Uterus (tissue), 4 donors: ENCODE measurements around the gene FANCE. TPM values are rescaled to one million over a fixed set of nuclear protein-coding genes. Genes with fewer than 3 reads are reported as not detected.

ENCODE experiments used
- DNase-seq, 2 donors: peaks; one replicate each; pipeline ENCODE4 v3.0.0-alpha.2; 2019 to 2020
- H3K27ac ChIP-seq, 2 donors: fragments of 200-600 bp; sonication (generic); 1 replicate in 1 of 2; 2 replicates in 1 of 2; pipeline ENCODE4 v1.5.1; 2016 to 2018
- H3K27me3 ChIP-seq, 2 donors: fragments of 200-600 bp; sonication (generic); one replicate each; pipeline ENCODE4 v1.5.1; 2018 to 2019; ENCODE audit warnings: control low read depth in 1 of 2
- H3K36me3 ChIP-seq, 2 donors: fragments of 200-600 bp; sonication (generic); one replicate each; pipeline ENCODE4 v1.5.1; 2019; ENCODE audit warnings: control low read depth in 1 of 2
- H3K4me1 ChIP-seq, 2 donors: fragments of 200-600 bp; sonication (generic); one replicate each; pipeline ENCODE4 v1.5.1; 2018 to 2019; ENCODE audit warnings: control low read depth in 1 of 2
- H3K4me3 ChIP-seq, 2 donors: fragments of 200-600 bp; sonication (generic); 1 replicate in 1 of 2; 2 replicates in 1 of 2; pipeline ENCODE4 v1.5.1; 2018 to 2019; ENCODE audit warnings: mild to moderate bottlenecking in 1 of 2
- H3K9me3 ChIP-seq, 2 donors: fragments of 200-600 bp; sonication (generic); one replicate each; pipeline ENCODE4 v1.5.1; 2019; ENCODE audit warnings: control low read depth in 1 of 2
- CTCF ChIP-seq, 4 experiments: fragments of 200-600 bp in 2 of 4; fragments of 450-650 bp in 2 of 4; sonication (generic) in 2 of 4; IDR thresholded peaks; one replicate each; pipeline ENCODE4 v1.5.1; 2016 to 2019; ENCODE audit warnings: antibody characterized with exemption in 4 of 4, mild to moderate bottlenecking in 2 of 4, moderate library complexity in 1 of 4
- POLR2A ChIP-seq, 2 donors: fragments of 450-650 bp; IDR thresholded peaks; one replicate each; pipeline ENCODE4 v1.6.1; 2016; ENCODE audit warnings: antibody characterized with exemption in 2 of 2, mild to moderate bottlenecking in 1 of 2, moderate library complexity in 1 of 2
- intact Hi-C: fragments of 100-400 bp; cut with DNase I; formaldehyde crosslinking; loops from one replicate; pipeline ENCODE4 v1.15.1; 2023; ENCODE audit warnings: low total_unique reads
- total RNA-seq, 4 donors: library from RNA; depleted of rRNA in 3 of 4; stranded (reverse); fragments of >200 nt in 3 of 4; gene quantifications; one replicate each; pipeline versions ENCODE4 v1.1.0 to v1.2.4, GENCODE V29; 2014 to 2023
- donor health status: DM: yes; HTN: yes; CAD: no.

The FANCE gene
- total RNA-seq, 4 donors from 2014 or later = 9.6 to 19.1 (median 11.4) TPM

DNA sequence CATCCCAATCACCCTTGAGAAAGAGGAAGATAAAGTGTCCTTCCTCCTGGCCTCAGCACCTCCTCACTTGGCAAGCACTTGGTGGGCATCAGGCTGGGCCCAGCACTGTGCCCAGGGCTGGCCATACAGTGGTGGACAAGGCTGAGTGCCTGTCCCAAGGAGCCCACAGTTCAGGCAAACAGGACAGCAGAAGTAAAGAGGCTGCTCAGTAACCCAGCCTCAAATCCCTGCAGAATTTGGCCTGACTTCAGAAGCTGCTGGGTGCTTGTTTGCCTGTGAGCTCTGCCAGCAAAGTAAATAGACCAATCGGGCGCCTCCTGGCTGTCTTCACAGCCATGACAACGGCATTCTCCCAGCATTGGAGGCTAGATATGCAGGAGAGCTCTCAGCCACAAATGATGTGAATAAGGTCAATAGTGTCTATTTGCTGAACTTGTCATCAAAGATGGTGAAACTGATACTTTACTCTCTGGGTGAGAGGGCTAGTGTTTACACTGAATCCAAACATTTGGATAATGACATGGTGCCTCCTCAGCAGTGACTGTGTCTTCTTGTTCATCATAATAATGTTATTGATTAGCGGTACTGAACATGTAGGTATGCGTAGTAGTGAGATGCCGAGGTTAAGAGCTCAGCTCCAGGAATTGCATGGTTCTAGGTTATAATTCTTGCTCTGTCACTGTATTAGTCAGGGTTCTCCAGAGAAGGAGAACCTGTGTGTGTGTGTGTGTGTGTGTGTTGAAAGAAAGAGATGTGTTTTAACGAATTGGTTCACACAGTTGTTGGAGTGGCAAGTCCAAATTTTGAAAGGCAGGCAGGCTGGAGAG, 36.9 kb upstream of the FANCE start:
- H3K4me3 ChIP-seq = no peak overlapping the region
- peak; percentile 20 to 57 (median 43) for TF ChIP-seq CTCF (IDR thresholded peaks at IDR 0.05)
- no peak for TF ChIP-seq POLR2A (IDR thresholded peaks at IDR 0.05)
- no peaks in the 10 kb centered on the region for H3K9me3 ChIP-seq
- DNase-seq = peak; percentile 60 to 66
- no peaks in the 10 kb centered on the region for H3K4me1 ChIP-seq
- H3K27ac ChIP-seq = no peak overlapping the region
- H3K27me3 ChIP-seq = no peaks in the 10 kb centered on the region
- intact Hi-C loops = no loop called here
- H3K36me3 ChIP-seq = no peaks in the 10 kb centered on the region

- H3K27ac ChIP-seq = no peak overlapping the region
- H3K9me3 ChIP-seq = no peaks in the 10 kb centered on the region
- H3K27me3 ChIP-seq = no peaks in the 10 kb centered on the region
- TF ChIP-seq CTCF (IDR thresholded peaks at IDR 0.05) = no peak
- TF ChIP-seq POLR2A (IDR thresholded peaks at IDR 0.05) = no peak
- H3K4me3 ChIP-seq = no peak overlapping the region
- H3K36me3 ChIP-seq = no peaks in the 10 kb centered on the region
- intact Hi-C loops = no loop called here
- no peak for DNase-seq
- H3K4me1 ChIP-seq = no peaks in the 10 kb centered on the region
Measured at GRCh38 chr6:35417979-35418661, 34.0 kb upstream of the FANCE start.

DNA sequence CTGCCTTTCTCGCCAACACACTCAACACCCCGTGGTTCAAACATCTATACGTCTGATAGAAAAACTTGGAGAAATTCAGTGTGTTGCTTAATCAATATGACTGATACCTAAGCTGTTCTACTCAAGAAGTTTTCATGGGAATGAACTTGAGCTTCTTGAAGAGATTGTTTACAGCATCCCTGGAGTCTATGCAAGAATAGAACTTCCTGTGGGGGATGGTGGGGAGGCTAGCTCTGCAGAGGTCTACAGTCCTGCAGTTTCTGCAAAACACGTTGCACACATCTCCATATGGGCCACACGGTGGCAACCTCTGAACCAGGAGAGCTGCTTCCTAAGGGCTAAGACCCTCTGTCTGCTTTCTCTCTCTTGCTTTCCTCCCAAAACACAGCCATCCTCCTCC, 32.7 kb upstream of the FANCE start:
- intact Hi-C loops = no loop called here

GRCh38 chr6:35419961-35420360, 32.2 kb upstream of the FANCE start:
- TF ChIP-seq POLR2A (IDR thresholded peaks at IDR 0.05) (no peak), CTCF (IDR thresholded peaks at IDR 0.05) (no peak)
- Histone ChIP-seq H3K4me3 (no peak overlapping the region), H3K9me3 (no peaks in the 10 kb centered on the region), H3K27ac (no peak overlapping the region), H3K27me3 (no peaks in the 10 kb centered on the region), H3K4me1 (no peaks in the 10 kb centered on the region), H3K36me3 (no peaks in the 10 kb centered on the region)
- intact Hi-C loops = no loop called here
- DNase-seq = no peak

More for the DNA sequence above, 32.7 kb upstream of the FANCE start:
- no peaks in the 10 kb centered on the region for H3K36me3 ChIP-seq
- H3K27me3 ChIP-seq = no peaks in the 10 kb centered on the region
- H3K9me3 ChIP-seq = no peaks in the 10 kb centered on the region
- no peak overlapping the region for H3K27ac ChIP-seq
- TF ChIP-seq CTCF (IDR thresholded peaks at IDR 0.05) = no peak
- no peak for TF ChIP-seq POLR2A (IDR thresholded peaks at IDR 0.05)
- no peak overlapping the region for H3K4me3 ChIP-seq
- no peaks in the 10 kb centered on the region for H3K4me1 ChIP-seq
- DNase-seq = no peak

- H3K36me3 ChIP-seq = no peaks in the 10 kb centered on the region
- H3K27ac ChIP-seq = no peak overlapping the region
- intact Hi-C loops = no loop called here
- H3K4me1 ChIP-seq = no peaks in the 10 kb centered on the region
- TF ChIP-seq CTCF (IDR thresholded peaks at IDR 0.05) (no peak), POLR2A (IDR thresholded peaks at IDR 0.05) (no peak)
- no peaks in the 10 kb centered on the region for H3K9me3 ChIP-seq
- no peak overlapping the region for H3K4me3 ChIP-seq
- DNase-seq = no peak
- H3K27me3 ChIP-seq = no peaks in the 10 kb centered on the region
Measured at GRCh38 chr6:35425284-35425683, 26.9 kb upstream of the FANCE start.
